Measurements from ENCODE around the gene TMPRSS9.
A peak's percentile ranks its signal among the peaks of the same experiment; 100 is the strongest.
"Not testable (repeated sequence)": the region's sequence is repeated elsewhere in the genome, so short reads cannot be mapped to it uniquely, and the experiment has no call there.

The TMPRSS9 gene

GRCh38 chr19:2462635-2463421, 102.8 kb downstream of the TMPRSS9 start:
- DNase-seq: peak; percentile 97

- not testable (repeated sequence) for DNase-seq
Observed at GRCh38 chr19:2463694-2464093, 103.6 kb downstream of the TMPRSS9 start.

- no peak for DNase-seq
Observed at GRCh38 chr19:2464389-2464788, 104.3 kb downstream of the TMPRSS9 start.

GRCh38 chr19:2468596-2468995, 108.5 kb downstream of the TMPRSS9 start:
- DNase-seq: no peak

GRCh38 chr19:2469102-2469914, 109.2 kb downstream of the TMPRSS9 start:
- peak; percentile 66 for DNase-seq

GRCh38 chr19:2469915-2470200, 109.8 kb downstream of the TMPRSS9 start:
- DNase-seq: not testable (repeated sequence)

GRCh38 chr19:2474232-2475017, 114.4 kb downstream of the TMPRSS9 start:
- peak; percentile 95 for DNase-seq

GRCh38 chr19:2475018-2475701, 115.1 kb downstream of the TMPRSS9 start:
- no peak for DNase-seq
